Measurements from ENCODE around the gene KIF1C. TPM values are rescaled to one million over a fixed set of nuclear protein-coding genes. Genes with fewer than 3 reads are reported as not detected.

The KIF1C gene
- total RNA-seq, 2 experiments from 2014 or later: 37.4 to 38.5 TPM

- CTCF ChIA-PET: interaction anchor here (1.6 to 4.2 kb wide), 3 partner anchors 9 to 49 kb away, joined by 3 to 17 read pairs (median 6); partner anchors contain the start of genes PFN1 and SPAG7
- H3K4me1 Mint-ChIP-seq: peaks cover 3% of the 10 kb centered on the region
- H3K4me3 Mint-ChIP-seq: no peak overlapping the region
- no peak overlapping the region for H3K27ac Mint-ChIP-seq
- DNase-seq: no peak
- no peaks in the 10 kb centered on the region for H3K27me3 Mint-ChIP-seq
- H3K36me3 Mint-ChIP-seq (ENCODE audit: low read depth): peaks cover 22% of the 10 kb centered on the region
- H3K9me3 Mint-ChIP-seq: no peaks in the 10 kb centered on the region
- POLR2A ChIA-PET: interaction anchor here (1.1 to 20.7 kb wide), 3 partner anchors 8 to 17 kb away, joined by 3 to 711 read pairs (median 229); partner anchors contain the start of genes PFN1, RNF167, SLC25A11 and SPAG7
These were observed 39.6 kb upstream of the KIF1C start for GRCh38 chr17:4958102-4958501.

GRCh38 chr17:4959261-4959965 lies 38.3 kb upstream of the KIF1C start:
- no peak overlapping the region for H3K27ac Mint-ChIP-seq
- ChIA-PET CTCF (interaction anchor here (1.3 kb wide), 1 partner anchor 9 kb away, joined by 4 read pairs; no protein-coding TSS in a partner anchor), POLR2A (interaction anchor here (13.3 kb wide), 1 partner anchor 18 kb away, joined by 229 read pairs; the partner anchor contains the start of genes PFN1, RNF167 and SLC25A11)
- no peaks in the 10 kb centered on the region for H3K9me3 Mint-ChIP-seq
- peaks cover 4% of the 10 kb centered on the region for H3K4me1 Mint-ChIP-seq
- peaks cover 24% of the 10 kb centered on the region for H3K36me3 Mint-ChIP-seq (ENCODE audit: low read depth)
- no peak overlapping the region for H3K4me3 Mint-ChIP-seq
- DNase-seq: no peak
- no peaks in the 10 kb centered on the region for H3K27me3 Mint-ChIP-seq

- Mint-ChIP-seq H3K27me3 (no peaks in the 10 kb centered on the region), H3K4me1 (peaks cover 8% of the 10 kb centered on the region), H3K27ac (no peak overlapping the region), H3K9me3 (no peaks in the 10 kb centered on the region), H3K4me3 (no peak overlapping the region), H3K36me3 (ENCODE audit: low read depth) (peaks cover 28% of the 10 kb centered on the region)
- CTCF ChIA-PET: no interaction called here
- POLR2A ChIA-PET: interaction anchor here (13.3 kb wide), 1 partner anchor 19 kb away, joined by 229 read pairs; the partner anchor contains the start of genes PFN1, RNF167 and SLC25A11
- DNase-seq: no peak
These were observed 37.3 kb upstream of the KIF1C start for GRCh38 chr17:4960279-4960922.

GRCh38 chr17:4965311-4965986 lies 32.3 kb upstream of the KIF1C start:
- no peak for DNase-seq
- ChIA-PET POLR2A (interaction anchor here (8.6 to 15.5 kb wide), 2 partner anchors 17 to 22 kb away, joined by 78 to 711 read pairs; partner anchors contain the start of genes CAMTA2, ENO3, PFN1 and RNF167), CTCF (interaction anchor here (0.8 to 2.3 kb wide), 4 partner anchors 15 to 62 kb away, joined by 3 to 7 read pairs (median 6); partner anchors contain the start of genes CAMTA2, CHRNE, RNF167 and SLC25A11)
- H3K27me3 Mint-ChIP-seq: no peaks in the 10 kb centered on the region
- peak overlapping the region; percentile 31 for H3K27ac Mint-ChIP-seq
- H3K4me1 Mint-ChIP-seq: peaks cover 17% of the 10 kb centered on the region
- no peaks in the 10 kb centered on the region for H3K9me3 Mint-ChIP-seq
- peak overlapping the region; percentile 27 for H3K4me3 Mint-ChIP-seq
- H3K36me3 Mint-ChIP-seq (ENCODE audit: low read depth): peaks cover 21% of the 10 kb centered on the region

- POLR2A ChIA-PET: interaction anchor here (0.8 to 15.5 kb wide), 14 partner anchors 13 to 823 kb away, joined by 3 to 711 read pairs (median 4); partner anchors contain the start of genes CAMTA2, CHRNE, ENO3 and INCA1
- Mint-ChIP-seq H3K4me1 (peaks cover 25% of the 10 kb centered on the region), H3K27ac (no peak overlapping the region), H3K27me3 (no peaks in the 10 kb centered on the region), H3K4me3 (no peak overlapping the region), H3K36me3 (ENCODE audit: low read depth) (peaks cover 28% of the 10 kb centered on the region), H3K9me3 (no peaks in the 10 kb centered on the region)
- CTCF ChIA-PET: interaction anchor here (0.6 to 2.4 kb wide), 20 partner anchors 11 to 472 kb away, joined by 3 to 22 read pairs (median 6); partner anchors contain the start of genes C1QBP, CAMTA2, CHRNE and ENO3
- peak; percentile 97 for DNase-seq
These were observed 30.8 kb upstream of the KIF1C start for GRCh38 chr17:4966844-4967538.

- POLR2A ChIA-PET: interaction anchor here (0.8 to 15.5 kb wide), 16 partner anchors 12 to 824 kb away, joined by 3 to 711 read pairs (median 4); partner anchors contain the start of genes CAMTA2, CHRNE, ENO3 and INCA1
- Mint-ChIP-seq H3K27me3 (no peaks in the 10 kb centered on the region), H3K4me3 (no peak within 1 kb of the TSS), H3K36me3 (ENCODE audit: low read depth) (peaks cover 32% of the 10 kb centered on the region), H3K4me1 (peaks cover 25% of the 10 kb centered on the region), H3K27ac (no peak within 1 kb of the TSS), H3K9me3 (no peaks in the 10 kb centered on the region)
- CTCF ChIA-PET: interaction anchor here (0.6 to 2.4 kb wide), 21 partner anchors 9 to 471 kb away, joined by 3 to 22 read pairs (median 5); partner anchors contain the start of genes C1QBP, CAMTA2, CHRNE and ENO3
- peak; percentile 95 for DNase-seq
These were observed 29.9 kb upstream of the KIF1C start, which contains the start of gene SPAG7 for GRCh38 chr17:4967539-4968485. Gene SPAG7 (minus strand): TSS chr17:4967817. CDS start chr17:4967804, 13 bp downstream.

GRCh38 chr17:4968486-4969046 lies 29.2 kb upstream of the KIF1C start:
- H3K4me1 Mint-ChIP-seq: peaks cover 23% of the 10 kb centered on the region
- H3K36me3 Mint-ChIP-seq (ENCODE audit: low read depth): peaks cover 34% of the 10 kb centered on the region
- DNase-seq: no peak
- no peak overlapping the region for H3K27ac Mint-ChIP-seq
- H3K4me3 Mint-ChIP-seq: no peak overlapping the region
- H3K9me3 Mint-ChIP-seq: no peaks in the 10 kb centered on the region
- no peaks in the 10 kb centered on the region for H3K27me3 Mint-ChIP-seq
- ChIA-PET POLR2A (interaction anchor here (1.1 to 15.5 kb wide), 9 partner anchors 12 to 825 kb away, joined by 3 to 711 read pairs (median 8); partner anchors contain the start of genes CAMTA2, ENO3, INCA1 and KIF1C), CTCF (interaction anchor here (1.0 to 2.4 kb wide), 7 partner anchors 9 to 94 kb away, joined by 4 to 22 read pairs (median 6); partner anchors contain the start of genes CAMTA2, INCA1, KIF1C and PFN1)

- peaks cover 25% of the 10 kb centered on the region for H3K4me1 Mint-ChIP-seq
These were observed 28.7 kb upstream of the KIF1C start for GRCh38 chr17:4969047-4969550.

GRCh38 chr17:4969551-4970173 lies 28.1 kb upstream of the KIF1C start:
- peaks cover 27% of the 10 kb centered on the region for H3K4me1 Mint-ChIP-seq
- POLR2A ChIA-PET: interaction anchor here (0.8 to 15.5 kb wide), 9 partner anchors 11 to 65 kb away, joined by 3 to 711 read pairs (median 8); partner anchors contain the start of genes CAMTA2, ENO3, INCA1 and KIF1C
- DNase-seq: no peak
- no peaks in the 10 kb centered on the region for H3K27me3 Mint-ChIP-seq
- no peaks in the 10 kb centered on the region for H3K9me3 Mint-ChIP-seq
- H3K4me3 Mint-ChIP-seq: no peak overlapping the region
- peaks cover 42% of the 10 kb centered on the region for H3K36me3 Mint-ChIP-seq (ENCODE audit: low read depth)
- H3K27ac Mint-ChIP-seq: no peak overlapping the region
- CTCF ChIA-PET: interaction anchor here (0.9 to 1.8 kb wide), 5 partner anchors 10 to 92 kb away, joined by 3 to 6 read pairs (median 4); partner anchors contain the start of genes PFN1, RNF167 and SLC25A11

More at GRCh38 chr17:4969047-4969550, 28.7 kb upstream of the KIF1C start:
- Mint-ChIP-seq H3K36me3 (ENCODE audit: low read depth) (peaks cover 38% of the 10 kb centered on the region), H3K27me3 (no peaks in the 10 kb centered on the region), H3K9me3 (no peaks in the 10 kb centered on the region), H3K4me3 (no peak overlapping the region), H3K27ac (no peak overlapping the region)
- peak; percentile 57 for DNase-seq
- ChIA-PET POLR2A (interaction anchor here (1.1 to 15.5 kb wide), 9 partner anchors 11 to 66 kb away, joined by 3 to 711 read pairs (median 8); partner anchors contain the start of genes CAMTA2, ENO3, INCA1 and KIF1C), CTCF (interaction anchor here (0.9 to 1.8 kb wide), 4 partner anchors 10 to 93 kb away, joined by 4 to 6 read pairs (median 4); partner anchors contain the start of genes PFN1, RNF167 and SLC25A11)

- Mint-ChIP-seq H3K4me1 (peaks cover 25% of the 10 kb centered on the region), H3K27me3 (no peaks in the 10 kb centered on the region), H3K36me3 (ENCODE audit: low read depth) (peaks cover 44% of the 10 kb centered on the region), H3K27ac (peak overlapping the region; percentile 62), H3K9me3 (no peaks in the 10 kb centered on the region), H3K4me3 (no peak overlapping the region)
- no peak for DNase-seq
- ChIA-PET POLR2A (interaction anchor here (0.8 to 15.5 kb wide), 6 partner anchors 10 to 53 kb away, joined by 4 to 711 read pairs (median 24); partner anchors contain the start of genes CAMTA2, ENO3, INCA1 and KIF1C), CTCF (interaction anchor here (1.0 to 1.7 kb wide), 5 partner anchors 11 to 92 kb away, joined by 3 to 9 read pairs (median 4); partner anchors contain the start of genes CAMTA2 and CHRNE)
These were observed 27.5 kb upstream of the KIF1C start for GRCh38 chr17:4970273-4970672.
